ENCODE measurements around the gene YJEFN3. TPM values are rescaled to one million over a fixed set of nuclear protein-coding genes. Genes with fewer than 3 reads are reported as not detected.

YJEFN3 gene
- total RNA-seq, 1 experiment from 2014 or later = 6.1 TPM

GRCh38 chr19:19510432-19510831 lies 18.3 kb upstream of the YJEFN3 start:
- POLR2A ChIA-PET = no interaction called here
- CTCF ChIA-PET = no interaction called here
- Histone ChIP-seq H3K27ac (ENCODE audit: low read length) (no peak overlapping the region), H3K36me3 (ENCODE audit: control insufficient read depth, insufficient read depth, low read length) (no peaks in the 10 kb centered on the region), H3K27me3 (ENCODE audit: control insufficient read depth, insufficient read depth, low read length) (no peaks in the 10 kb centered on the region), H3K9me3 (ENCODE audit: control insufficient read depth, insufficient read depth, low read depth, low read length) (no peaks in the 10 kb centered on the region), H3K4me3 (ENCODE audit: low read depth in 2 of 2, low read length in 2 of 2) (no peak overlapping the region), H3K4me1 (ENCODE audit: control insufficient read depth, insufficient read depth, low read length) (no peaks in the 10 kb centered on the region)
- intact Hi-C loops (cut with micrococcal nuclease; ENCODE audit: unreplicated experiment) = no loop called here
- TF ChIP-seq TCF7L2 (IDR thresholded peaks at IDR 0.05; ENCODE audit: low read depth, low read length) = no peak
- no peak for TF ChIP-seq POLR2AphosphoS5 (IDR thresholded peaks at IDR 0.05; ENCODE audit: low read depth, low read length)
- no peak for TF ChIP-seq REST (IDR thresholded peaks at IDR 0.05; ENCODE audit: insufficient read depth in 1 of 2, low read depth in 2 of 2, low read length in 1 of 2)
- no peak for TF ChIP-seq SIN3A (IDR thresholded peaks at IDR 0.05; ENCODE audit: borderline replicate concordance, insufficient read depth, low read depth, low read length)
- no peak for TF ChIP-seq CTCF (IDR thresholded peaks at IDR 0.05)
- no TSS peak for BruUV-seq (replicated peaks)
- no peak for DNase-seq (ENCODE audit: low read depth, low spot score)
- in situ Hi-C loops (cut with HindIII; ENCODE audit: low pct_unique_long_range_greater_than_20kb, low sequenced_read_pairs) = no loop called here
- ATAC-seq = peak; percentile 46

GRCh38 chr19:19513682-19514081 lies 15.0 kb upstream of the YJEFN3 start:
- in situ Hi-C loops (cut with HindIII; ENCODE audit: low pct_unique_long_range_greater_than_20kb, low sequenced_read_pairs) = no loop called here
- ChIA-PET POLR2A (no interaction called here), CTCF (no interaction called here)
- Histone ChIP-seq H3K4me1 (ENCODE audit: control insufficient read depth, insufficient read depth, low read length) (no peaks in the 10 kb centered on the region), H3K36me3 (ENCODE audit: control insufficient read depth, insufficient read depth, low read length) (no peaks in the 10 kb centered on the region), H3K4me3 (ENCODE audit: low read depth in 2 of 2, low read length in 2 of 2) (no peak overlapping the region), H3K9me3 (ENCODE audit: control insufficient read depth, insufficient read depth, low read depth, low read length) (no peaks in the 10 kb centered on the region), H3K27ac (ENCODE audit: low read length) (no peak overlapping the region), H3K27me3 (ENCODE audit: control insufficient read depth, insufficient read depth, low read length) (no peaks in the 10 kb centered on the region)
- intact Hi-C loops (cut with micrococcal nuclease; ENCODE audit: unreplicated experiment) = no loop called here
- DNase-seq (ENCODE audit: low read depth, low spot score) = no peak
- TF ChIP-seq TCF7L2 (IDR thresholded peaks at IDR 0.05; ENCODE audit: low read depth, low read length) = no peak
- no peak for TF ChIP-seq SIN3A (IDR thresholded peaks at IDR 0.05; ENCODE audit: borderline replicate concordance, insufficient read depth, low read depth, low read length)
- TF ChIP-seq POLR2AphosphoS5 (IDR thresholded peaks at IDR 0.05; ENCODE audit: low read depth, low read length) = no peak
- TF ChIP-seq CTCF (IDR thresholded peaks at IDR 0.05) = no peak
- no peak for TF ChIP-seq REST (IDR thresholded peaks at IDR 0.05; ENCODE audit: insufficient read depth in 1 of 2, low read depth in 2 of 2, low read length in 1 of 2)
- no peak for ATAC-seq
- no TSS peak for BruUV-seq (replicated peaks)
